SKM-1 treated with dmso at 0.1 percent for 144 hours (cell line): Measurements from ENCODE around the gene MADD.

Experiments
- DNase-seq: peaks from one replicate; lab custom pipeline; 2025; ENCODE audit not compliant: unreplicated experiment; lab: John Stamatoyannopoulos, UW

The MADD gene

GRCh38 chr11:47337229-47337924 is 67.4 kb downstream of the MADD start:
- no peak for DNase-seq

GRCh38 chr11:47338396-47339241 is 68.7 kb downstream of the MADD start:
- DNase-seq, result no peak

DNA sequence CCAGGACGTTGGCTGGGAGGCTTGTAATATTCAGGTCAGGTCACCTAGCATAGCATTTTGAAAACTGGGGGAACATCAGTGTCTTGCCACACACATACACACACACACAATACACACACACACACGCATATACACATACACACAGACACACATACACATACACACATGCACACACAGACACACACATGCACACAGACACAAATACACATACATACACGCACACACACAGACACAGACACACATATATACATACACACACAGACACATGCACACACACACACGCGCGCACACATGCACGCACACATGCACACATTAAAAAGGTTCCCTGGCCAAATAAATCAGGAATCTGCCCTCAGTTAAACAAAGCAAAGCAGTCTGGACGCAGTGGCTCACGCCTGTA is 70.1 kb downstream of the MADD start:
- no peak for DNase-seq

GRCh38 chr11:47340980-47341775 is 71.2 kb downstream of the MADD start:
- no peak for DNase-seq

DNA sequence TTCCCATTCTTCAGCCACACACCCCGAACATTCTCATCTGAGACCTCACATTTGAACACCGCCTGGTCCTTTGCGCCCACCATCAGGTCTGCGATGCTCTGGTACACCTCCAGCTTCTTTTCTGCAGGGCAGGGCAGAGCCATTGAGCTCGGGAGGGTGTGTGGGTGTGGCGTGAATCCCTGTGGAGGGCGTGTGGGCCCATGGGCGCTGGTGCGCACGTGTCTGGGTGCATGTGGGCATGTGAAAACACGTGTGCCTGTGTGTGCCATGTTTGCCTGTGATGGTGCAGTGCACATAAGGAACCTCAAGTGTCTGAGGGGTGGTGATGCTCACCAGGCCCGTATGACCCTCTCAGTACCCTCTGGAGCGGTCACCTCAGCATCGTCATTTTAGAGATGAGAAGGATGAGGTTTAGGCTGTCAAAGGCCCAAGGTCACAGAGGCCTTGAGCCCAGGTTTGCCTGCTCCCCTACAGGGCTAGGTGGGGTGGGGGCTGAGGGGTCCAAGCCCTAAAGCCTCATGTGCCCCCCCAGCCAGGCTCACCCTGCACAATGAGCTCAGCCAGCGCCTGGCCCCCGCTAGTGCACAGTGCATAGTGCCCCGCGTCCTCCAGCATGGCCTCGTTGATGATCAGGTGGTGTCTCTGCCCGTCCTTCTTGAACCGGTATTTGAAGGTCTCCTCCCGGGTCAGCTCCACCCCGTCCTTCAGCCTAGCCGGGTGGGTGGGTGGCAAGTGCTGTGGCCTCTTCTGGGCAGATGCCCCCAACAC is 72.3 kb downstream of the MADD start:
- DNase-seq, result no peak

DNA sequence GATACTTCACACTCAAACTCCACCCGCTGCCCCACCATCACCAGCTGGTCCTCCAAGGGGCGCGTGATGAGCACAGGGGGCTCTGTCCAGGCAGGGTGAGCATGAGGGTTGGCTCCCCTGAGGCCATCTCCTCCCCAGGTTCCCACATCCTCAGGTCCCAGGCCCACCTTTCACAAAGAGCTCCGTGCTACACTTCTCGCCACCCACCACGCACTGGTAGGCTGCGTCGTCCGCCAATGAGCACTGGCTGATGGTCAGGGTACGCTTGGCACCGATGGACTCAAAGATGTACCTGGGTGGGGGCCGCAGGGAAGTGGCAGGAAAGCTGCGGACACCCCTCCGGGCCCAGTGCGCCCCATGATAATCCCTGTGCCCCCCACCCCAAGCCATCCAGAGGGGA is 72.9 kb downstream of the MADD start:
- no peak for DNase-seq

DNA sequence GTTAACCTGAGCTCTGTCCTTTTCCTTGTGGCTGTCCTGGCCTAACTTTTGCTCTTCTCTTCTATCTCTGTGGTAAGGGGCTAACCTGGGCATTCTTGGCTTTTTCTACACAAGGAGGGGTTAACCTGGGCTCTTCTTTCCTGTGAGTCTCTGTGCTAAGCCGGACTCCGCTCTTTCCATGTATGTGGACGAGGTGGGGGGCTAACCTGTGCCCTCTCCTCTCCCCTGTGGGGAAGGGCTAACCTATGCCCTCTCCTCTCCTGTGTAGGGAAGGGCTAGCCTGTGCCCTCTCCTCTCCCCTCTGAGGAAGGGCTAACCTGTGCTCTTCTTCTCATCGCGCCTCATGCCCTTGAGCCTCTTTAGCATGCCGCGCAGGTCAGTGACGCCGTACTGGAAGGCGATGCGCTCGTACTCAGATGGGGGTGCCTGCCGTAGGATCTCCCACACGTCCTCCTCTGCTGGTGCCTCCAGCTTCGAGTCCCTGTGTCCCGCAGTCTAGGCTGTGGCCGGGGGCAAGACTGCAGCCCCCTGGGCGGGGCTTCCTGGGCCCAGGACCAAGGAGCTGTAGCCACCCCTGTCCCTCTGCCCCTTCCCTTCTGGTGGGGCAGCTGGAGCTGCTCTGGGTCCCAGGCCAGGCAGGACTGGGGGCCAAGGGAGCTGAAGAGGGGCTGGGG is 76.1 kb downstream of the MADD start:
- DNase-seq, result no peak

DNA sequence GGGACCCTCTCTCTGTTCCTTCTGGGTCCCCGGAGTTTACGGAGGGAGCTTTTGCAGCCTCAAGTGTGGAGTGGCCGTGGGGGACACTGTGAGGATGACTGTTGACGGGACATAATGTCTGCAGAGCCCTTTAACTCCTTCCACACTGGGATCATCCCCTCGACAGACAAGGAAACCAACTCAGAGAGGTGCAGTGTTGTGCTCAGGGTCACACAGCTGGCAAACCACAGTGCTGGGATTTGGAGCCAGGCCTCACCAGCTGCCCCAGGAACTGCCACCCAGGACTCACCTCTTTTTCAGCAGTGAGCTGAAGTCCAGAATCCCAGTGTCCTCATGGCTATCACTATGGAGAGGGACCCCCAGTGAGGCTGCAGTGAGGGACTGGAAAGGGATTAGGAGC is 77.2 kb downstream of the MADD start:
- DNase-seq, result no peak

DNA sequence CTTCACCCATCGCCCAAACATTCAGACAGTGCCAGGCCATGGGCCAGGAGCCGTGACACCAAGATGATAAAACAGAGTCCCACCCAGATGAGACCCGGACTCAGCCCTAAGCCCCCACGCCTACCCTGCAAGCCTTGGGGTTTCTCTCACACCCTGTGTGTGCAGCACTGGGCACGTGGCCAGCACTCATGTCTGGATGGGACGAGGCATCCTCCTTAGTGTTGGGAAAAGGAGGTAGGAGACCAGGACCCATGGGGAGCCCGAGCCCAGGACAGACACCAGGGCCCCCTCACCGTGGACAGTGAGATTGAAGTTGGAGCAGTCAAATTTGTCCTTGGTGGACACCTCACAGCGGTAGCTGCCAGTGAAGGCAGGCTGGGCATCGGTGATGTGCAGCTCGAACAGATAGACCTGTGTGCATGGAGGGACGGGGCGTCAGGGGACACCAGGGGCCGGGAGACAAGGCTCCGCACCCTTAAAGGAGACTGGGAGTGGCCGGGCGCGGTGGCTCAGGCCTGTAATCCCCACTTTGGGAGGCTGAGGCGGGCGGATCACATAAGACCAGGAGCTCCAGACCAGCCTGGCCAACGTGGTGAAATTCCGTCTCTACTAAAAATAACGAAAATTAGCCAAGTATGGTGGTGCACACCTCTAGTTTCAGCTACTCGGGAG is 78.3 kb downstream of the MADD start:
- no peak for DNase-seq

- peak; percentile 53 for DNase-seq
These were observed 78.9 kb downstream of the MADD start for GRCh38 chr11:47348859-47349258.

DNA sequence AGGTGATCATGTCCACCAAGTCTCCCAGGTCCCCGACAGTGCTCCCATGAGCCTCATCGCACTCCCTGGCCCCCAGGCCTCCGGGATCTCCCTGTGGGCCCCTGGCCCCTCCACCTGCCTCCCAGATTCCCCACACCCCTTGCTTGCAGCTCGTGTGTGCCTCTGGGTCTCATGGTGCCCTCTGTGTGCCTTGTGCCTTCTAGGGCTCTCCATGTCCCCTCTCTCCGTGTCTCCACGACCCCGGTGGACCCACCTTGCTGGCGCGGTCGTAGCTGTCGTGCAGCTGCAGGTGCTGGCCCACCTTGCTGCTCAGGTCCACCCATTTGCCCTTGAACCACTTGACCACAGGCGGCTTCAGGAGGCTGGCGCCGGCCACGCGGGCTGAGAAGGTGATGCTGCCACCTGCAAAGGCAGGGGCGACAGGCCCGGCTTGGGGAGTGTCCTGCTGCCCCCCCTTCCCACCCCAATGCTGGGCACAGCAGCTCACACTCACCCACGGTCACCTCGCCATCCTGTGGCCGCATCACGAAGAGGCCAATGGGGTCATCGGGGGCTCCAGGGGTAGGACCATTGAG is 79.7 kb downstream of the MADD start:
- DNase-seq, result no peak

DNA sequence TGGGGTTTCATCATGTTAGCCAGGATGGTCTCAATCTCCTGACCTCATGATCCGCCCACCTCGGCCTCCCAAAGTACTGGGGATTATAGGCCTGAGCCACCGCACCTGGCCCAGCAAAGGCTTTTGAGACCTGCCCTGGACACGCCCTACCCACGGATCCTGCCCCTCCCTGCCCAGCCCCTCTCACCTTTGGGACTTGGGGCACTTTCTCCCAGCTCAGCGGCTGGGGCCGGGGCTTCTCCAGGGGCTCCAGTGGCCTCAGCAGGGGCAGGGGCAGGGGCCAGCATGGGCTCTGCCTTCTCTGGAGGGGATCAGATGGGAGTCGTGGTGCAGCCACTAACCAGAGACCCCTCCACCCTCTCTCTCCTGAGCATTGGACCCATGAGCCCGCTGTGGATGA is 80.4 kb downstream of the MADD start:
- no peak for DNase-seq

- DNase-seq, result no peak
These were observed 81.5 kb downstream of the MADD start for GRCh38 chr11:47351156-47352126.

- DNase-seq, result no peak
These were observed 82.6 kb downstream of the MADD start, which contains the start of gene MYBPC3 for GRCh38 chr11:47352556-47352955. Gene MYBPC3 (minus strand): TSS chr11:47352702. CDS start chr11:47352647, 55 bp downstream.

- no peak for DNase-seq
These were observed 84.2 kb downstream of the MADD start for GRCh38 chr11:47353978-47354774.

DNA sequence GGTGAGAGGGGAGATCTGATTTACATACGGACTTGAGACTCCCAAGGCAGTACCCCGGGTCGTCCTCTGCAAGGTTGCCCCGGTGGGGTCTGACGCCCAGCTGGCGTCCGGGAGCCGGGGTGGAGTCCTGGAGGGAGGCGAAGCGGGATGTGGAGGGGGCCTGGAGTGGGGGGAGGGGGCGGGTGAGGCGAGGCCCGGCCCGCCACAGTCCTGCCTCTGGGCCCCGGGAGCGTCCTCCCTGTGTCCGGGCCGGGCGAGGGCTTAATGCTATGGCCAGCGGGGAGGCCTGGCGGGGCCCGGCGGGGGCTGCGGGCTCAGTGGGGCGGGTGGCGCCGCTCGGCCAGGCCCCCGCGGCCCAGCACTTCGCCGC is 85.0 kb downstream of the MADD start:
- DNase-seq, result no peak

DNA sequence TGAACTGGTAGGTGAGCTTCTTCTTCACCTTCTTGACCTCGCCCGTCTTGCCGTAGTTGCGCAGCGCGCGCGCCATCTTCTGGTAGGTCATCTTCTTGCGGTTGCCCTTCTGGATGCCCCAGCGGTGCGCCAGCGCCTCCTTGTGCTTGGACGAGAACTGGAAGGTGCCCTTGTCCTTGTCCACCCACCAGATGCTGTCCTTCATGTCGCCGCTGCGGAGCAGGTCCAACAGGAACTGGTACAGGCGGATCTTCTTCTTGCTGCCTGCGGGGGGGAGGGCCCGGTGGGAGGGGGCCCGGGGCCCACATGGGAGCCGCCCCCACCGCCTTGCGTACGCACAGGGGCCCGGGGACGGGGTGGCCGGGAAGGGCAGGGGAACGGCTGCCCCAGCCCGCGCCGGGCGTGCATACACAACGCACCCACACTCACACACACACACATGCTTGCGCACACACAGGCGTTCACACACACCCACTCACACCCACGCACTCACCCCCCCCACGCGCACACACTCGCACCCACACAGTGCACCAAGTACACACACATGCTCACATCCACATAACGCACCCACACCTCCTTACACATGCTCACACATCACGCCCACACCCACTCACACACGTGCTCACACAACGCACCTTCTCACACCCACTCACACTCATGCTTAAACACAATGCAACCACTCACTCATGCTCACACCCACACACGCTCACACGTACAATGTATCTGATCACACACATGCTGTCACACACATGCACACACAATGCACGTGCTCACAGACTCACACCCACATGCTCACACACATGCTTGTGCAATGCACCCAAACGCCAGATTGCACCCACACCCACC is 85.6 kb downstream of the MADD start:
- DNase-seq, result no peak
